Chondrocyte (in vitro differentiated cells): ENCODE data around the gene C2. TPM values are rescaled to one million over a fixed set of nuclear protein-coding genes. Genes with fewer than 3 reads are reported as not detected.
A peak's percentile ranks its signal among the peaks of the same experiment; 100 is the strongest.

ENCODE experiments used
- DNase-seq: peaks from one replicate; pipeline ENCODE4 v3.0.0; 2021; ENCODE audit warnings: mixed read lengths, low spot score
- H3K27ac Mint-ChIP-seq: one replicate; pipeline ENCODE4 v1.8.0; 2021; ENCODE audit warnings: mild to moderate bottlenecking, moderate library complexity, mixed read lengths; ENCODE audit not compliant: unreplicated experiment
- H3K27me3 Mint-ChIP-seq: 2 replicates; pipeline ENCODE4 v1.8.0; 2021; ENCODE audit warnings: low read depth, mixed read lengths
- H3K36me3 Mint-ChIP-seq: 2 replicates; pipeline ENCODE4 v1.8.0; 2021; ENCODE audit warnings: low read depth, mixed read lengths
- H3K4me1 Mint-ChIP-seq: 2 replicates; pipeline ENCODE4 v1.8.0; 2021; ENCODE audit warnings: low read depth, mild to moderate bottlenecking, mixed read lengths
- H3K4me3 Mint-ChIP-seq: one replicate; pipeline ENCODE4 v1.8.0; 2021; ENCODE audit warnings: mild to moderate bottlenecking, moderate library complexity, mixed read lengths; ENCODE audit not compliant: unreplicated experiment
- H3K9me3 Mint-ChIP-seq: 2 replicates; pipeline ENCODE4 v1.8.0; 2021; ENCODE audit warnings: low read depth, mixed read lengths
- total RNA-seq: library from RNA; stranded (reverse); gene quantifications from 3 replicates; pipeline ENCODE4 v1.2.1, GENCODE V29; 2021
- TF ChIP-seq, protein P1 (sequence below): fragments of 200-600 bp; sonication (generic); IDR thresholded peaks from 2 replicates; pipeline ENCODE4 v1.5.0; 2021; ENCODE audit warnings: antibody characterized with exemption, mild to moderate bottlenecking, moderate library complexity

The C2 gene
- total RNA-seq, 1 donor from 2014 or later: 0.52 TPM

- no peak overlapping the region for H3K4me3 Mint-ChIP-seq
- peaks cover 31% of the 10 kb centered on the region for H3K4me1 Mint-ChIP-seq
- H3K36me3 Mint-ChIP-seq: peaks cover 21% of the 10 kb centered on the region
- no peak overlapping the region for H3K27ac Mint-ChIP-seq
- no peak for DNase-seq
- H3K27me3 Mint-ChIP-seq: no peaks in the 10 kb centered on the region
- no peaks in the 10 kb centered on the region for H3K9me3 Mint-ChIP-seq
- TF ChIP-seq, protein P1, sequence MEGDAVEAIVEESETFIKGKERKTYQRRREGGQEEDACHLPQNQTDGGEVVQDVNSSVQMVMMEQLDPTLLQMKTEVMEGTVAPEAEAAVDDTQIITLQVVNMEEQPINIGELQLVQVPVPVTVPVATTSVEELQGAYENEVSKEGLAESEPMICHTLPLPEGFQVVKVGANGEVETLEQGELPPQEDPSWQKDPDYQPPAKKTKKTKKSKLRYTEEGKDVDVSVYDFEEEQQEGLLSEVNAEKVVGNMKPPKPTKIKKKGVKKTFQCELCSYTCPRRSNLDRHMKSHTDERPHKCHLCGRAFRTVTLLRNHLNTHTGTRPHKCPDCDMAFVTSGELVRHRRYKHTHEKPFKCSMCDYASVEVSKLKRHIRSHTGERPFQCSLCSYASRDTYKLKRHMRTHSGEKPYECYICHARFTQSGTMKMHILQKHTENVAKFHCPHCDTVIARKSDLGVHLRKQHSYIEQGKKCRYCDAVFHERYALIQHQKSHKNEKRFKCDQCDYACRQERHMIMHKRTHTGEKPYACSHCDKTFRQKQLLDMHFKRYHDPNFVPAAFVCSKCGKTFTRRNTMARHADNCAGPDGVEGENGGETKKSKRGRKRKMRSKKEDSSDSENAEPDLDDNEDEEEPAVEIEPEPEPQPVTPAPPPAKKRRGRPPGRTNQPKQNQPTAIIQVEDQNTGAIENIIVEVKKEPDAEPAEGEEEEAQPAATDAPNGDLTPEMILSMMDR: no peak
These were observed 34.1 kb downstream of the C2 start for GRCh38 chr6:31961616-31962015.

DNA sequence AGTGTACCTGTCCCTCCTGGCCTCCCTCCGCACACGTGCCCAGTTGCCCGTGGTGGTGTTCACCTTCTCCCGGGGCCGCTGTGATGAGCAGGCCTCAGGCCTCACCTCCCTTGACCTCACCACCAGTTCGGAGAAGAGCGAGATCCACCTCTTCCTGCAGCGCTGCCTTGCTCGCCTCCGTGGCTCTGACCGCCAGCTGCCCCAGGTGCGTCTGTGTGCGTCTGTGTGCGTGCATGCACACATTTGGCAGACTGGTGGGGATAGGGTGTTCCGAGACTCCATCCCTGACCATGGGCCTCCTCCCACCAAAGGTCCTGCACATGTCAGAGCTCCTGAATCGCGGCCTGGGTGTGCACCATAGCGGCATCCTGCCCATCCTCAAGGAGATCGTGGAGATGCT lies 36.4 kb downstream of the C2 start:
- Mint-ChIP-seq H3K27me3 (no peaks in the 10 kb centered on the region), H3K27ac (no peak overlapping the region), H3K36me3 (peaks cover 27% of the 10 kb centered on the region), H3K4me1 (peaks cover 16% of the 10 kb centered on the region), H3K9me3 (no peaks in the 10 kb centered on the region), H3K4me3 (no peak overlapping the region)
- DNase-seq: no peak
- TF ChIP-seq, protein P1: no peak

DNA sequence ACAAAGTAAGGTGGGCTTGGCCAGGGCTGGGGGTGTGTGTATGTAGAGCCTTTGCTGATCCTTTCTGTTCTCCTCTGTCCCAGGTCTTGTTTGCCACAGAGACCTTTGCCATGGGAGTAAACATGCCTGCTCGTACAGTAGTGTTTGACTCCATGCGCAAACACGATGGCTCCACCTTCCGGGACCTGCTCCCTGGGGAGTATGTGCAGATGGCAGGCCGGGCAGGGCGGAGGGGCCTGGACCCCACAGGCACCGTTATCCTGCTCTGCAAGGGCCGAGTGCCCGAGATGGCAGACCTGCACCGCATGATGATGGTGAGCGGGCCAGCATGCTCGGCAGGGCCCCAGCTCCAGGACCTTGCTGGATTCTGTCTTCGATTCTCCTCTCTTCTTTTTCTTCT lies 38.2 kb downstream of the C2 start:
- H3K4me3 Mint-ChIP-seq: no peak overlapping the region

DNA sequence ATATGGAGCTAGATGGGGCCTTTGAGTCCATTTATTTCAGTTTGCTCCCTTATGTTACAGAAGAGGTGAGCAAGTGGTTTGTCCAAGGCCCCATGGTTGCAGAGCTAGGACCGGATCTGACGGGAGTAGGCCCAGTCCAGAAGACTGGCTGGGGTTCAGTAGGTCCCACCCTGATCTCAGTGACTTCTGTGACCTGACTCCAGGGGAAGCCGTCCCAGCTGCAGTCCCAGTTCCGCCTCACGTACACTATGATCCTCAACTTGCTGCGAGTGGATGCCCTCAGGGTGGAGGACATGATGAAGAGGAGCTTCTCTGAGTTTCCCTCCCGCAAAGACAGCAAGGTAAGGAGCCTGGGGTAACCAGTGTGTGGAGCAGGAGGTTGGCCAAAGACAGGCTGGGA lies 39.0 kb downstream of the C2 start:
- Mint-ChIP-seq H3K4me1 (peaks cover 20% of the 10 kb centered on the region), H3K4me3 (no peak overlapping the region), H3K27me3 (no peaks in the 10 kb centered on the region), H3K27ac (no peak overlapping the region), H3K36me3 (peaks cover 30% of the 10 kb centered on the region), H3K9me3 (no peaks in the 10 kb centered on the region)
- peak; percentile 55 for DNase-seq
- TF ChIP-seq, protein P1: no peak

More for the DNA sequence above, 38.2 kb downstream of the C2 start:
- Mint-ChIP-seq H3K9me3 (no peaks in the 10 kb centered on the region), H3K36me3 (peaks cover 32% of the 10 kb centered on the region), H3K27me3 (no peaks in the 10 kb centered on the region), H3K4me1 (peaks cover 13% of the 10 kb centered on the region), H3K27ac (no peak overlapping the region)
- DNase-seq: peak; percentile 86
- TF ChIP-seq, protein P1: no peak

DNA sequence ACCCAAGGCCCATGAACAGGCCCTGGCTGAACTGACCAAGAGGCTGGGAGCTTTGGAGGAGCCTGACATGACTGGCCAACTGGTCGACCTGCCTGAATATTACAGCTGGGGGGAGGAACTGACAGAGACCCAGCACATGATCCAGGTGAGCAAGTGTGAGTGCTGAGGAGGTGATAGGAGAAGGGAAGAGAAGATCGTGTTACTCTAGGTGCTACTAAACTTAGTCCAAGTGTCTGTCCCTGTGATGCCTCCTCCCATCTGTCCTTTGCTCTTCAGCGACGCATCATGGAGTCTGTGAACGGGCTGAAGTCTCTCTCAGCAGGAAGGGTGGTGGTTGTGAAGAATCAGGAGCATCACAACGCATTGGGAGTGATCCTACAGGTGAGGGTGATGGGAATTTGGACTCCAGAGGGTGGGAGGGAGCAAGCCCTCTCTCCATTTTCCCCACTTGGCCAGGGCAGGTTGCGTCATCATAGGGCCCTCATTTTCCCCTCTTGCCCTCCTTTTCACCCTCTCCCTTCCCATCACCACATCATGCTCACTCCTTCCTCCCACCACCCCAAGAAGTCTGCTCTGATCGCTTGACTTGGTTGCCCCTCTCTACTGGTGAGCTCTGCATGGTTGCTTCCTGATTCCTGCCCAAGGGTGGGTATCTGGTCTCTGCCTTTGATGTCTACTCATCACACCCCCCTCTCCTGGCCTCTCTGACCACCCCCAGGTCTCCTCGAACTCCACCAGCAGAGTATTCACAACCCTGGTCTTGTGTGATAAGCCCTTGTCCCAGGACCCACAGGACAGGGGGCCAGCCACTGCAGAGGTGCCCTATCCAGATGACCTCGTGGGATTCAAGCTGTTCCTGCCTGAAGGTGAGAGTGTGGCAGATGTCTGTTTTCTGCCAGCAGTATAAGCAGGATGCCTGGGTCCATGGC lies 39.7 kb downstream of the C2 start:
- peaks cover 23% of the 10 kb centered on the region for H3K36me3 Mint-ChIP-seq
- peak; percentile 53 for DNase-seq
- H3K4me3 Mint-ChIP-seq: no peak overlapping the region
- TF ChIP-seq, protein P1: no peak
- H3K9me3 Mint-ChIP-seq: no peaks in the 10 kb centered on the region
- peak overlapping the region; percentile 49 for H3K27ac Mint-ChIP-seq
- H3K27me3 Mint-ChIP-seq: no peaks in the 10 kb centered on the region
- H3K4me1 Mint-ChIP-seq: peaks cover 23% of the 10 kb centered on the region
